NB4 (cell line): Measurements from ENCODE around the gene CHCHD6.
A peak's percentile ranks its signal among the peaks of the same experiment; 100 is the strongest.

Experiments used
- DNase-seq: peaks from one replicate; pipeline ENCODE4 v3.0.0; 2010; ENCODE audit warnings: low read depth
- H3K4me3 ChIP-seq: one replicate; pipeline ENCODE4 v1.5.1; 2011; ENCODE audit warnings: mild to moderate bottlenecking, low read depth, low read length, moderate library complexity
- CTCF ChIP-seq: IDR thresholded peaks from one replicate; pipeline ENCODE4 v1.5.1; 2012; ENCODE audit warnings: low read depth, low read length
- MAX ChIP-seq: IDR thresholded peaks from 2 replicates; pipeline ENCODE4 v1.6.1; 2011; ENCODE audit warnings: low read depth, low read length
- MYC ChIP-seq: IDR thresholded peaks from 2 replicates; pipeline ENCODE4 v1.6.1; 2011; ENCODE audit warnings: low read depth, low read length
- POLR2A ChIP-seq: IDR thresholded peaks from 2 replicates; pipeline ENCODE4 v1.6.1; 2011; ENCODE audit warnings: mild to moderate bottlenecking; ENCODE audit not compliant: insufficient read length; ENCODE audit errors: extremely low read depth

CHCHD6 gene

DNA sequence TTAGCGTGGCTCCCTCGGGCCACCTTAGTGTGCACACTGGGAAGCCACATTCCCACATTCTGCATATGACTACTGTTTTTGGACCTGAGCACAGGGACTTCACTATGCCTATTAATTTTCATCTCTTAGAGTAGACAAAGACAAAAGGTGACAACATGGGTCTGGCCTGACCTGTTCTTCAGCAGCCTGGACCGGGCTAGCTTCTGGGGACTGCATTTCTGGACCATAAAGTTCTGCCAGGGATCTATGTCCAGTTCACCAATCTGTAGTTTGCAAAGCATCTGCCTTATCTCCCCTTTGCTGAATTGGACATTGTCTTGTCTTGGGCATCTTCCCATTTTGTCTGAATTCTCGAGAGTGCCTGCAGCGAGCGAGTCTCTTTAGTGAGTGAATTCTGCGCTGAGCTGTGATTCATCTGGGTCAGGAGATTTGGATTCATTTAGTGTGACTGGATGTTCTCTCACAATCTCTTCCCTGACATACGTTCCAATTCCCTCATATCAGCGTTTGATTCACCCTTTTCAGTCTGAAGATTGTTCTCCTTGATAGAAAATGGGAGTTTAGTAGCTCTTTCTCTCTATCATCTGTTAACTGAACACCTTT, 166.7 kb downstream of the CHCHD6 start:
- H3K4me3 ChIP-seq, result no peak overlapping the region
- DNase-seq, result no peak
- TF ChIP-seq MYC, result no peak
- no peak for TF ChIP-seq POLR2A
- no peak for TF ChIP-seq CTCF
- no peak for TF ChIP-seq MAX

DNA sequence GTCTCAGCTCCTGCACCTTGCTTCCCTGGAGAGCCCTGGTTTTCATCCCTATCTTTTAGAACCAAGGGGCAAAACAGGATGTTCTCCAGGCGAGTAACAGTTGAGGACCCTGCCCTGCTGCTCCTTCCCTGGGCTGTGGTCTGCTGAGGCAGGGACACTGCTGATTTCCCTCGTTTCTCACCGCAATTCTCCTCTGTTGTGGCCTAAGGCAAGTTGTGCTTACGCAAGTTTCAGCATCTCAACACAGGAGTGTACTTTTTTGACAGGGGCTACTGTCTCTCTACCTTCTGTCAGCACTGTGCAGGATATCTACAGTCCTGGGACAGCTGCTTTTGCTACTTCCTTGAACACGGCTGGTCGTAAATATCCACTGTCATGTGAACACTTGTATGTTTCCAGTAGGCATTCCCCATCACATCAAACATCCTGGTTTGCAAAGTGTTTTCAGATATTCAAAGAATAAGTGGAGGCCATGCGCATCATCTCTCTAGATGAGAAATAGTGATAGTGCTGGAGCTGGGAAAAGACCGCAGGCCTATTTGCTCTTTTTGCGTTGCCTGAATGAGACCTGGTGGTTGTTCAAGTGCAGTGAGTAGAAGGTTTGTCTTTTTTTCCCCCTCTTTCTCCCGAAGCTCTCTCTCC, 168.8 kb downstream of the CHCHD6 start:
- no peak for TF ChIP-seq MYC
- no peak for TF ChIP-seq CTCF
- TF ChIP-seq MAX, result no peak
- TF ChIP-seq POLR2A, result no peak
- DNase-seq, result no peak
- H3K4me3 ChIP-seq, result no peak overlapping the region

GRCh38 chr3:126873416-126873815, 169.4 kb downstream of the CHCHD6 start:
- DNase-seq, result no peak
- no peak overlapping the region for H3K4me3 ChIP-seq
- TF ChIP-seq MYC (no peak), CTCF (no peak), POLR2A (no peak), MAX (no peak)

- TF ChIP-seq POLR2A (no peak), MYC (no peak), MAX (no peak), CTCF (no peak)
- no peak for DNase-seq
Measured at GRCh38 chr3:126878664-126879063, 174.6 kb downstream of the CHCHD6 start.

DNA sequence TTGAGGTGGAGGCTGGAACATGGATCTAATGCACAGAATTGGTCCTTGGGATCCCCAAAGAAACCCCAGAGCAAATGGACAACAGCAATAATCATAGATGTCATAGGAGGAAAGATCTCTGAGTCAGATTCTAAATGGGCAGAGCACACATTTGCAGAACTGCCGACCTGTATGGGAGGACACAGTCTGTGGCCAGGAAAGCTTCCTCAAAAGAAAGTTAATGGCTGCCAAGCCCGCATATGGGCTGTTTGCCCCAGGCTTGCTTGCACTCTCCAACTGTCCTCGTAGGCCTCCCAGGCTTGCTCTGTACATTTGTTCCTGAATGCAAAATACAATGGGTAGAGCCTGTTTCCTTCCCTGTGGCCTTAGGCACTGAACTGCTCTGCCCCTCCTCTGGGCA, 176.9 kb downstream of the CHCHD6 start:
- no peak overlapping the region for H3K4me3 ChIP-seq
- TF ChIP-seq CTCF, result no peak
- TF ChIP-seq MAX, result no peak
- TF ChIP-seq MYC, result no peak
- TF ChIP-seq POLR2A, result no peak
- peak; percentile 56 for DNase-seq

More at GRCh38 chr3:126878664-126879063, 174.6 kb downstream of the CHCHD6 start:
- H3K4me3 ChIP-seq, result no peak overlapping the region
